ENCODE measurements around the gene MTREX.

DNA sequence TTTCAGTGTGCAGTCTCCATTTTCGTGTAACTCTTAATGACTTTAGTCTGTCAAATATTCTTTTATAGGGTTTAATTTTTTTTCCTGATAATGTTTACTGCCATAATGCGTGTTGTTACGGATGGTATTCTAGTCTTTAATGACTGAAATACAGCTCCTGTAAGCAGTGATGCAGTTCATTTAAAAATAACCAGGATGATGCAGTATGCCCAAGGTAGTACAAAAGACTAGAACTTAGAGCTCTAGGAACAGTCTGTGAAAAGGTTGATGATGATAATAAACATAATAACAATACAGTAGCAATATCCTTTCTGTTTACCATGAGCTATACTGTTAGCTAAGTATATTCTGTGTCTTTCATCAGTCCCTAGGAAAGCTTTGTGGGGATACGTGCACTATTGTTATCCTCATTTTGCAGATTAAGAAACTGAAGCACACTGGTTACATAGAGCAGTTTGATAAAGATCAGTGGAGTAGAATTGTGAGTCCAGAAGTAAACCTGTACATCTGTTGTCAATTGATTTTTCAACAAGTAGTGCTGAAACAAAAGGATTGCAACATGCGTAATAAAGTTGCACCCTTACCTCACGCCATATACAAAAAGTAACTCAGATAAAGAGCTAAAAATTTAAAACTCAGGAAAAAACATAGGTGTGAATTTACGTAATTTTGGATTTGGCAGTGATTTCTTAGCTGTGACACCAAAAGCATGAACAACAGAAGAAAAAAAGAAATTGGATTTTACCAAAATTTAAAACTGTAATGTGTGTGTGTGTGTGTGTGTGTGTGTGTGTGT, 64.5 kb downstream of the MTREX start:
- TF ChIP-seq, protein P1, sequence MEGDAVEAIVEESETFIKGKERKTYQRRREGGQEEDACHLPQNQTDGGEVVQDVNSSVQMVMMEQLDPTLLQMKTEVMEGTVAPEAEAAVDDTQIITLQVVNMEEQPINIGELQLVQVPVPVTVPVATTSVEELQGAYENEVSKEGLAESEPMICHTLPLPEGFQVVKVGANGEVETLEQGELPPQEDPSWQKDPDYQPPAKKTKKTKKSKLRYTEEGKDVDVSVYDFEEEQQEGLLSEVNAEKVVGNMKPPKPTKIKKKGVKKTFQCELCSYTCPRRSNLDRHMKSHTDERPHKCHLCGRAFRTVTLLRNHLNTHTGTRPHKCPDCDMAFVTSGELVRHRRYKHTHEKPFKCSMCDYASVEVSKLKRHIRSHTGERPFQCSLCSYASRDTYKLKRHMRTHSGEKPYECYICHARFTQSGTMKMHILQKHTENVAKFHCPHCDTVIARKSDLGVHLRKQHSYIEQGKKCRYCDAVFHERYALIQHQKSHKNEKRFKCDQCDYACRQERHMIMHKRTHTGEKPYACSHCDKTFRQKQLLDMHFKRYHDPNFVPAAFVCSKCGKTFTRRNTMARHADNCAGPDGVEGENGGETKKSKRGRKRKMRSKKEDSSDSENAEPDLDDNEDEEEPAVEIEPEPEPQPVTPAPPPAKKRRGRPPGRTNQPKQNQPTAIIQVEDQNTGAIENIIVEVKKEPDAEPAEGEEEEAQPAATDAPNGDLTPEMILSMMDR (IDR thresholded peaks at IDR 0.05), result no peak
- no peak for TF ChIP-seq POLR2A (IDR thresholded peaks at IDR 0.05)

All from testis (tissue), 2 donors.